GM12891 (cell line): ENCODE data around the gene CLBA1.
"Not testable (repeated sequence)": the region's sequence is repeated elsewhere in the genome, so short reads cannot be mapped to it uniquely, and the experiment has no call there.

Experiments used
- DNase-seq: peaks from one replicate; pipeline ENCODE4 v3.0.0; 2011; ENCODE audit warnings: low spot score; ENCODE audit not compliant: insufficient read length
- FAIRE-seq: peaks from 2 replicates; lab custom pipeline; 2011; peaks lifted over from hg19 to GRCh38; lab: Jason Lieb, UNC
- PAX5 ChIP-seq: IDR thresholded peaks from 2 replicates; pipeline ENCODE4 v1.6.1; 2011; ENCODE audit warnings: low read length, moderate library complexity, mild to moderate bottlenecking; ENCODE audit not compliant: insufficient read depth, severe bottlenecking
- POLR2A ChIP-seq: IDR thresholded peaks from 2 replicates; pipeline ENCODE4 v1.6.1; 2011; ENCODE audit warnings: low read depth, low read length, control low read depth
- POLR2AphosphoS5 ChIP-seq: IDR thresholded peaks from 2 replicates; pipeline ENCODE4 v1.6.1; 2011; ENCODE audit warnings: low read depth, low read length, control low read depth
- POU2F2 ChIP-seq: IDR thresholded peaks from 2 replicates; pipeline ENCODE4 v1.6.1; 2011; ENCODE audit warnings: low read depth, mild to moderate bottlenecking, control low read depth, low read length, moderate library complexity
- SPI1 ChIP-seq: IDR thresholded peaks from 2 replicates; pipeline ENCODE4 v1.6.1; 2011; ENCODE audit warnings: low read depth, low read length, control low read depth
- TAF1 ChIP-seq: IDR thresholded peaks from 2 replicates; pipeline ENCODE4 v1.6.1; 2011; ENCODE audit warnings: low read depth, low read length, control low read depth

CLBA1 gene

GRCh38 chr14:105023791-105024480 lies 38.3 kb downstream of the CLBA1 start:
- no peak for DNase-seq
- FAIRE-seq: no peak
- TF ChIP-seq PAX5: no peak
- no peak for TF ChIP-seq SPI1
- no peak for TF ChIP-seq POLR2A
- TF ChIP-seq POU2F2: no peak
- TF ChIP-seq POLR2AphosphoS5: no peak
- TF ChIP-seq TAF1: no peak

GRCh38 chr14:105025429-105025828 lies 39.8 kb downstream of the CLBA1 start:
- FAIRE-seq: no peak
- DNase-seq: no peak
- TF ChIP-seq POU2F2 (no peak), POLR2AphosphoS5 (no peak), PAX5 (no peak), SPI1 (no peak), TAF1 (no peak), POLR2A (no peak)

GRCh38 chr14:105026033-105026785 lies 40.6 kb downstream of the CLBA1 start:
- DNase-seq (no peak), FAIRE-seq (peak; percentile 41)
- TF ChIP-seq PAX5: no peak
- TF ChIP-seq POLR2AphosphoS5: no peak
- no peak for TF ChIP-seq POU2F2
- TF ChIP-seq POLR2A: no peak
- no peak for TF ChIP-seq TAF1
- no peak for TF ChIP-seq SPI1

GRCh38 chr14:105026802-105027563 lies 41.4 kb downstream of the CLBA1 start:
- no peak for TF ChIP-seq POU2F2
- no peak for TF ChIP-seq PAX5
- no peak for TF ChIP-seq SPI1
- peak; percentile 66; the same call in 1 of the 2 replicates for TF ChIP-seq POLR2A
- peak; percentile 58; the same call in 1 of the 2 replicates for TF ChIP-seq POLR2AphosphoS5
- FAIRE-seq (peak; percentile 84), DNase-seq (no peak)

- not testable (repeated sequence) for DNase-seq, FAIRE-seq
Observed at GRCh38 chr14:105027718-105028117, 42.1 kb downstream of the CLBA1 start.

GRCh38 chr14:105028251-105028927 lies 42.8 kb downstream of the CLBA1 start:
- DNase-seq: no peak

GRCh38 chr14:105029402-105029801 lies 43.8 kb downstream of the CLBA1 start:
- DNase-seq (no peak), FAIRE-seq (no peak)
- TF ChIP-seq SPI1: no peak
- TF ChIP-seq TAF1: no peak
- no peak for TF ChIP-seq POU2F2
- TF ChIP-seq POLR2A: no peak
- no peak for TF ChIP-seq POLR2AphosphoS5
- TF ChIP-seq PAX5: no peak

More at GRCh38 chr14:105028251-105028927, 42.8 kb downstream of the CLBA1 start:
- TF ChIP-seq TAF1: no peak
- TF ChIP-seq PAX5: no peak
- no peak for TF ChIP-seq POU2F2
- no peak for TF ChIP-seq POLR2A
- TF ChIP-seq SPI1: no peak
- TF ChIP-seq POLR2AphosphoS5: no peak
- no peak for FAIRE-seq

- FAIRE-seq: no peak
- no peak for DNase-seq
- no peak for TF ChIP-seq POLR2AphosphoS5
Observed at GRCh38 chr14:105030194-105030593, 44.6 kb downstream of the CLBA1 start.

GRCh38 chr14:105030836-105031396 lies 45.3 kb downstream of the CLBA1 start:
- no peak for FAIRE-seq
- no peak for TF ChIP-seq SPI1
- TF ChIP-seq POLR2A: no peak
- no peak for TF ChIP-seq PAX5
- TF ChIP-seq TAF1: no peak
- no peak for TF ChIP-seq POU2F2
- no peak for TF ChIP-seq POLR2AphosphoS5
- no peak for DNase-seq

- not testable (repeated sequence) for DNase-seq, FAIRE-seq
Observed at GRCh38 chr14:105032451-105032901, 46.9 kb downstream of the CLBA1 start.

GRCh38 chr14:105033412-105033900 lies 47.9 kb downstream of the CLBA1 start:
- not testable (repeated sequence) for DNase-seq, FAIRE-seq
